ENCODE results near the gene GPN2. TPM values are rescaled to one million over a fixed set of nuclear protein-coding genes. Genes with fewer than 3 reads are reported as not detected.

GPN2 gene
- 9.6 and 12.9 TPM in 2 replicates for total RNA-seq

GRCh38 chr1:26889551-26890466 is at the start of gene GPN2:
Gene GPN2, minus strand, starts transcription at chr1:26890283. Its CDS starts 187 bp downstream, at chr1:26890096.

GRCh38 chr1:26921540-26922430 is 31.7 kb upstream of the GPN2 start, which contains the start of gene NUDC:
Gene NUDC, plus strand, starts transcription at chr1:26921743. Its CDS starts 106 bp downstream, at chr1:26921849.

GRCh38 chr1:26913754-26914619 is 23.9 kb upstream of the GPN2 start, which contains the start of gene NR0B2:
Gene NR0B2, minus strand, starts transcription at chr1:26913975. Its CDS starts 35 bp downstream, at chr1:26913940.

GRCh38 chr1:26900001-26900814 is 10.1 kb upstream of the GPN2 start, which contains the start of gene GPATCH3:
Gene GPATCH3, minus strand, starts transcription at chr1:26900467. Its CDS starts 25 bp downstream, at chr1:26900442.

GRCh38 chr1:26862781-26863684 is 27.1 kb downstream of the GPN2 start, which contains the start of gene SFN:
Gene SFN, plus strand, starts transcription at chr1:26863149. Its CDS starts 64 bp downstream, at chr1:26863213.

GRCh38 chr1:26826261-26827105 is 63.6 kb downstream of the GPN2 start, which contains the start of gene ZDHHC18:
Gene ZDHHC18, plus strand, starts transcription at chr1:26826688. Its CDS starts 117 bp downstream, at chr1:26826805.

Other genes starting within 250 kb of the GPN2 start
- gene ARID1A, start 194.3 kb downstream of the GPN2 start, total RNA-seq = 17.6 and 30.9 TPM in 2 replicates
- 9.9 and 11.5 TPM in 2 replicates for gene PIGV, start 102.3 kb downstream of the GPN2 start, total RNA-seq
- 8.8 and 12.1 TPM in 2 replicates for gene ZDHHC18, start 63.6 kb downstream of the GPN2 start, total RNA-seq
- gene SFN, start 27.1 kb downstream of the GPN2 start, total RNA-seq = 0.73 and 1.4 TPM in 2 replicates
- gene GPATCH3, start 10.2 kb upstream of the GPN2 start, total RNA-seq = 6.6 and 7.0 TPM in 2 replicates
- not detected in 2 replicates for gene NR0B2, start 23.7 kb upstream of the GPN2 start, total RNA-seq
- gene NUDC, start 31.5 kb upstream of the GPN2 start, total RNA-seq = 18.7 and 23.1 TPM in 2 replicates
- gene KDF1, start 70.2 kb upstream of the GPN2 start, total RNA-seq = not detected in 2 replicates
- gene TRNP1, start 103.4 kb upstream of the GPN2 start, total RNA-seq = 23.9 and 58.6 TPM in 2 replicates
- gene TENT5B, start 122.6 kb upstream of the GPN2 start, total RNA-seq = 1.5 and 4.5 TPM in 2 replicates

Measured in subcutaneous preadipocyte (primary cell).